KMS-11 (cell line): Measurements from ENCODE around the gene THAP5.

Experiments
- H2AFZ ChIP-seq: fragments of 200-600 bp; sonication (generic); 2 replicates; pipeline ENCODE4 v1.6.1; 2016; ENCODE audit warnings: antibody characterized with exemption, mixed run types, low read depth
- H3K27ac ChIP-seq: fragments of 200-600 bp; sonication (generic); 2 replicates; pipeline ENCODE4 v1.6.1; 2016; ENCODE audit warnings: mild to moderate bottlenecking, mixed run types
- H3K27me3 ChIP-seq: fragments of 200-600 bp; sonication (generic); 2 replicates; pipeline ENCODE4 v1.6.1; 2017; ENCODE audit warnings: mild to moderate bottlenecking, low read depth, mixed run types, moderate library complexity; ENCODE audit not compliant: insufficient read depth
- H3K36me3 ChIP-seq: fragments of 200-600 bp; sonication (generic); 2 replicates; pipeline ENCODE4 v1.6.1; 2017; ENCODE audit warnings: mild to moderate bottlenecking, mixed run types; ENCODE audit not compliant: insufficient read depth
- H3K4me1 ChIP-seq: fragments of 200-600 bp; sonication (generic); 2 replicates; pipeline ENCODE4 v1.6.1; 2016; ENCODE audit warnings: mild to moderate bottlenecking, low read depth, mixed run types; ENCODE audit not compliant: poor library complexity, severe bottlenecking
- H3K4me2 ChIP-seq: fragments of 200-600 bp; sonication (generic); 2 replicates; pipeline ENCODE4 v1.7.0; 2016; ENCODE audit warnings: mild to moderate bottlenecking, mixed run types
- H3K4me3 ChIP-seq: fragments of 200-600 bp; sonication (generic); IDR thresholded peaks from 2 replicates; pipeline ENCODE4 v1.6.1; 2017; ENCODE audit warnings: low read depth, low read length, mixed read lengths; ENCODE audit not compliant: insufficient read depth
- H3K79me2 ChIP-seq: fragments of 200-600 bp; sonication (generic); 2 replicates; pipeline ENCODE4 v1.6.1; 2016; ENCODE audit warnings: low read depth, mixed run types; ENCODE audit not compliant: insufficient read depth
- H3K9ac ChIP-seq: fragments of 200-600 bp; sonication (generic); 2 replicates; pipeline ENCODE4 v1.6.1; 2016; ENCODE audit warnings: mild to moderate bottlenecking, mixed run types
- H4K20me1 ChIP-seq: fragments of 200-600 bp; sonication (generic); 2 replicates; pipeline ENCODE4 v1.6.1; 2016; ENCODE audit warnings: mild to moderate bottlenecking, mixed run types; ENCODE audit not compliant: insufficient read depth
- CTCF ChIP-seq: fragments of 200-600 bp; sonication (generic); conservative IDR thresholded peaks from 2 replicates; pipeline ENCODE4 v1.6.1; 2017; ENCODE audit warnings: low read depth, mild to moderate bottlenecking, antibody characterized with exemption, low read length, moderate library complexity, mixed read lengths

Gene THAP5

DNA sequence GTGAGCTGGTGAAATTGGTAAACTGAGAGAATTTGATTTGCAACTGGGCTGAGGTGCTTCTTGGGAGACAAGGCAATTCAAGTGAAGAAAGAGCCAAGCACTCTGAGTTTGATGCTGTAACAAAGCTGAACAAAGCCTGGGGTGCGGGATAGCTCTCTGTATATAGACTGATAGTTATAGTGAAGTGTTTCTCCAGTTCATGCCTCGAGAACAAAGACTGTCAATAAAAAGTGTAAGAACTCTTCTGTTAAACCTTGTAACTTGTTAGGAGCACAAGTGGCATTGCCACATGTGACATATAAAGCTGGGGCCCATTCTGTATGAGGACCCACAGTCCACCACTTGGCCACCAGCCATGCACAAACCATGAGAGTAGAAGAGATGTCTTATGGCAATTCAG, 32.3 kb downstream of the THAP5 start:
- Histone ChIP-seq H3K36me3 (no peaks in the 10 kb centered on the region), H3K27ac (no peak overlapping the region), H4K20me1 (no peaks in the 10 kb centered on the region), H3K4me1 (no peaks in the 10 kb centered on the region), H3K9ac (no peak overlapping the region), H3K4me2 (no peak overlapping the region), H2AFZ (no peak overlapping the region), H3K79me2 (no peaks in the 10 kb centered on the region), H3K27me3 (no peaks in the 10 kb centered on the region), H3K4me3 (no peak overlapping the region)
- TF ChIP-seq CTCF: no peak

- Histone ChIP-seq H2AFZ (no peak overlapping the region), H3K36me3 (no peaks in the 10 kb centered on the region), H3K4me2 (no peak overlapping the region), H3K27me3 (no peaks in the 10 kb centered on the region), H3K27ac (no peak overlapping the region), H3K4me1 (no peaks in the 10 kb centered on the region), H3K4me3 (no peak overlapping the region), H3K9ac (no peak overlapping the region), H4K20me1 (no peaks in the 10 kb centered on the region), H3K79me2 (no peaks in the 10 kb centered on the region)
- no peak for TF ChIP-seq CTCF
These were observed 33.8 kb downstream of the THAP5 start for GRCh38 chr7:108535744-108536143.

- H3K4me1 ChIP-seq: no peaks in the 10 kb centered on the region
- H3K27me3 ChIP-seq: no peaks in the 10 kb centered on the region
- no peak overlapping the region for H3K4me3 ChIP-seq
- no peak overlapping the region for H3K27ac ChIP-seq
- no peaks in the 10 kb centered on the region for H4K20me1 ChIP-seq
- H2AFZ ChIP-seq: no peak overlapping the region
- H3K36me3 ChIP-seq: no peaks in the 10 kb centered on the region
- no peaks in the 10 kb centered on the region for H3K79me2 ChIP-seq
- H3K9ac ChIP-seq: no peak overlapping the region
- TF ChIP-seq CTCF: no peak
- no peak overlapping the region for H3K4me2 ChIP-seq
These were observed 34.2 kb downstream of the THAP5 start for GRCh38 chr7:108535257-108535656.

DNA sequence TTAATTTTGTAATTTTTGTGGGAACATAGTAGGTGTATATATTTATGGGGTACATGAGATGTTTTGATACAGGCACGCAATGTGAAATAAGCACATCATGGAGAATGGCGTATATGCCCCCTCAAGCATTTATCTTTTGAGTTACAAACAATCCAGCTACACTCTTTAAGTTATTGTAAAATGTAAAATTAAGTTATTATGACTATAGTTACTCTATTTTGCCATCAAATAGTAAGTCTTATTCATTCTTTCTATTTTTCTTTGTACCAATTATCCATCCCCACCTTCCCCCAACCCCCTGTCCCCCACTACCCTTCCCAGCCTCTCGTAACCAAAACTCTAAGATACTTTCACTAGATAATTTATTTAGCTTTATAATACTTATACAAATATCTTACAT, 35.8 kb downstream of the THAP5 start:
- Histone ChIP-seq H3K4me3 (no peak overlapping the region), H3K27me3 (no peaks in the 10 kb centered on the region), H3K4me1 (no peaks in the 10 kb centered on the region), H3K27ac (no peak overlapping the region), H3K79me2 (no peaks in the 10 kb centered on the region), H4K20me1 (no peaks in the 10 kb centered on the region), H3K36me3 (no peaks in the 10 kb centered on the region), H2AFZ (no peak overlapping the region), H3K9ac (no peak overlapping the region), H3K4me2 (no peak overlapping the region)
- TF ChIP-seq CTCF: no peak

GRCh38 chr7:108529341-108529740, 40.2 kb downstream of the THAP5 start:
- Histone ChIP-seq H3K79me2 (no peaks in the 10 kb centered on the region), H3K9ac (no peak overlapping the region), H3K27ac (no peak overlapping the region), H3K4me3 (no peak overlapping the region), H4K20me1 (no peaks in the 10 kb centered on the region), H3K36me3 (no peaks in the 10 kb centered on the region), H2AFZ (no peak overlapping the region), H3K4me1 (peaks cover 14% of the 10 kb centered on the region), H3K4me2 (no peak overlapping the region), H3K27me3 (no peaks in the 10 kb centered on the region)
- no peak for TF ChIP-seq CTCF
